GM12878 (cell line): ENCODE measurements around the gene ADCY2. TPM values are rescaled to one million over a fixed set of nuclear protein-coding genes. Genes with fewer than 3 reads are reported as not detected.
A peak's percentile ranks its signal among the peaks of the same experiment; 100 is the strongest.

Experiments used
- ATAC-seq: fragments of 200-7000 bp; cut with Tn5 transposase; 3 replicates; pipeline ENCODE4 v1.9.1; 2020; ENCODE audit warnings: mild to moderate bottlenecking, moderate library complexity
- BruUV-seq: library from RNA; stranded (reverse); fragments of 400-500 nt; replicated peaks from 2 replicates; lab custom pipeline; 2021; lab: Mats Ljungman, UMichigan
- CTCF ChIA-PET: fragments of 300-600 bp; sonication (Branson Sonifier 250); formaldehyde crosslinking; extraction: SDS; loops from one replicate; lab custom pipeline; 2021; ENCODE audit warnings: inconsistent platforms; lab: Yijun Ruan, JAX
- POLR2A ChIA-PET: fragments of 350-600 bp; formaldehyde crosslinking; extraction: SDS; loops from one replicate; lab custom pipeline; 2021; ENCODE audit warnings: inconsistent platforms; lab: Charles Lee
- RAD21 ChIA-PET: fragments of 300-600 bp; sonication (Branson Sonifier 250); formaldehyde crosslinking; loops from one replicate; lab custom pipeline; 2023; ENCODE audit warnings: antibody characterized with exemption; ENCODE audit not compliant: unreplicated experiment; lab: Charles Lee
- SMC1A ChIA-PET: fragments of 300-600 bp; sonication (Branson Sonifier 250); formaldehyde crosslinking; loops from one replicate; lab custom pipeline; 2023; ENCODE audit not compliant: unreplicated experiment, uncharacterized antibody; lab: Charles Lee
- DNase-seq: peaks from one replicate; pipeline ENCODE4 v3.0.0-alpha.2; 2011; ENCODE audit warnings: low read depth, low spot score
- FAIRE-seq: peaks from 3 replicates; lab custom pipeline; 2011; peaks lifted over from hg19 to GRCh38; lab: Jason Lieb, UNC
- H2AFZ ChIP-seq: 2 replicates; pipeline ENCODE4 v1.6.0; 2011; ENCODE audit warnings: low read depth, low read length, control low read depth; ENCODE audit not compliant: control insufficient read depth
- H3K27ac ChIP-seq: 2 replicates; pipeline ENCODE4 v1.5.1; 2011; ENCODE audit warnings: control low read depth; ENCODE audit not compliant: control insufficient read depth, insufficient read depth
- H3K27me3 ChIP-seq, 2 experiments: replicated peaks in 1 of 2; 2 replicates each; pipeline versions ENCODE4 v1.6.0 to v1.6.1; 2011; ENCODE audit warnings: low read length in 1 of 2; ENCODE audit not compliant: control insufficient read depth in 2 of 2, insufficient read depth in 2 of 2
- H3K36me3 ChIP-seq, 2 experiments: 2 replicates each; pipeline ENCODE4 v1.5.1; 2011; ENCODE audit warnings: low read length in 1 of 2; ENCODE audit not compliant: control insufficient read depth in 2 of 2, insufficient read depth in 2 of 2
- H3K4me1 ChIP-seq: 2 replicates; pipeline ENCODE4 v1.6.1; 2011; ENCODE audit warnings: mild to moderate bottlenecking, low read length, moderate library complexity, mixed read lengths; ENCODE audit not compliant: control insufficient read depth, insufficient read depth
- H3K4me2 ChIP-seq: 2 replicates; pipeline ENCODE4 v1.6.0; 2011; ENCODE audit warnings: control low read depth; ENCODE audit not compliant: control insufficient read depth, insufficient read depth
- H3K4me3 ChIP-seq: fragments of 200-600 bp; sonication (generic); 2 replicates; pipeline ENCODE4 v1.5.1; 2016
- H3K79me2 ChIP-seq: 2 replicates; pipeline ENCODE4 v1.6.0; 2011; ENCODE audit warnings: low read length; ENCODE audit not compliant: control insufficient read depth, insufficient read depth
- H3K9ac ChIP-seq: 2 replicates; pipeline ENCODE4 v1.8.0; 2011; ENCODE audit warnings: low read length, control low read depth, mixed read lengths; ENCODE audit not compliant: control insufficient read depth, insufficient read depth
- H3K9me3 ChIP-seq: replicated peaks from 3 replicates; pipeline ENCODE4 v1.5.1; 2011; ENCODE audit warnings: mild to moderate bottlenecking, low read length; ENCODE audit not compliant: control insufficient read depth, insufficient read depth
- H4K20me1 ChIP-seq: 2 replicates; pipeline ENCODE4 v1.6.0; 2011; ENCODE audit not compliant: control insufficient read depth, insufficient read depth
- NR2C1 ChIP-seq: fragments of 450-650 bp; IDR thresholded peaks from 2 replicates; pipeline ENCODE4 v1.6.1; 2017; ENCODE audit warnings: antibody characterized with exemption, mild to moderate bottlenecking, moderate library complexity
- SREBF2 ChIP-seq: IDR thresholded peaks from 2 replicates; pipeline ENCODE4 v1.6.1; 2012; ENCODE audit warnings: mild to moderate bottlenecking, low read length
- SUZ12 ChIP-seq: fragments of 200-600 bp; sonication (generic); IDR thresholded peaks from one replicate; pipeline ENCODE4 v1.6.1; 2018; ENCODE audit warnings: antibody characterized with exemption, mild to moderate bottlenecking; ENCODE audit not compliant: unreplicated experiment
- WGBS: methylation state at CpG from one replicate; pipeline ENCODE4 v1.1.6; 2016; ENCODE audit warnings: low lambda C conversion rate; ENCODE audit not compliant: insufficient replicate concordance, insufficient coverage; ENCODE audit errors: missing lambda C conversion rate; 5-methylcytosine and 5-hydroxymethylcytosine counted together
- in situ Hi-C: fragments of 300-500 bp; cut with MboI; formaldehyde crosslinking; loops from 9 replicates; pipeline ENCODE4 v1.14.3; 2018; ENCODE audit warnings: mixed read lengths
- intact Hi-C: fragments of 100-400 bp; cut with micrococcal nuclease; formaldehyde crosslinking; loops from one replicate; pipeline ENCODE4 v1.14.2; 2022; ENCODE audit not compliant: unreplicated experiment
- polyA plus RNA-seq, 11 experiments: library from polyadenylated mRNA; depleted of rRNA in 4 of 11; unstranded in 6 of 11; stranded (reverse) in 5 of 11; fragments of >200 nt; fragmentation: Nextera tagmentation in 4 of 11; fragmentation: Illumina TruSeq in 1 of 11; extraction: Ambion mirVana in 4 of 11; extraction: Trizol in 1 of 11; gene quantifications; 1 replicate in 1 of 11; 2 replicates in 10 of 11; pipeline versions ENCODE4 v1.2.1 to v1.2.3, GENCODE V29; 2011 to 2016; ENCODE audit warnings: inconsistent platforms in 2 of 11, missing spikeins in 2 of 11, low read depth in 1 of 11
- total RNA-seq, 4 experiments: library from RNA; depleted of rRNA in 3 of 4; stranded (reverse); fragments of >200 nt in 3 of 4; fragmentation: Illumina TruSeq in 1 of 4; extraction: Trizol in 1 of 4; gene quantifications; 2 replicates each; pipeline versions ENCODE4 v1.2.1 to v1.2.3, GENCODE V29; 2013 to 2021
- TF ChIP-seq, protein P1 (sequence below): IDR thresholded peaks from 2 replicates; pipeline ENCODE4 v1.6.1; 2011; ENCODE audit warnings: borderline replicate concordance, low read depth, mild to moderate bottlenecking, moderate library complexity, mixed read lengths, low read length; ENCODE audit not compliant: insufficient read depth; ENCODE audit errors: extremely low read length

The ADCY2 gene
- total and polyA plus RNA-seq, 10 of the 15 experiments (the other 5 are each of a cell fraction or from before 2014, with no cell fraction given) = 0.07 to 0.26 TPM; not detected in 8

DNA sequence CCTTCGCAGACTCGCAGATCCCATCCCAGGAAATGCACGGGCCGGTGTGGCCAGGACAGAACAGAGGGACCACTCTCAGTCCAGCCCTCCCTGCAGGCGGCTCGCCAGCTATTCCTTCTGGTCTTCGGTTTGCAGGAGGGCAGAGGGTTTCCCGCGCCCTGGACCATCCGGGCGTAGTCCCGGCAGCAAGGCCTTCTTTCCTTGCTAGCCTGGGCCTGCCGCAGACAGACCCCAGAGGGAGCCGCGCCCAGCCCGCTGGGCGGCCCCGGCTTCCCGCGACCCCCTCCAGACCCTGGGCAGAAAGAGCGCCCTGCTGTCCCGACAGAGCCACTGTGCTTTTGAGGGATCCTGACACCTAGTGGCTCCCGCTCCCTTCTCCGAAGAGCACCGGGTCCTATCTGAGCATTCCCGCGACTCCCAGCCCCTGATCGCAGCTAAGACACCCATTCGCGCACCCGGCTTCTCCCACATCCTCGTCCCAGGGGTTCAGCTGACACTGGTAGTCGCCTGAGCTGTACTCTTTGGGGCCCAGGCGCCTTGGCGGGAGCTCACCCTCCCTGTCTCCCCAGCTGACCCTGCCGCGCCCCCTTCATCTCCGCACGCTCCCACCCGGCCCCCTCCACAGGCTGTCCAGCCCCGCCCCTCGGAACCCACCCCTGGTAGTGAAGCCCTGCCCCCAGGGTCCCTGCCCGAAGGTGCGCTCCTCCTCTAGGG is 453.9 kb downstream of the ADCY2 start:
- Histone ChIP-seq H2AFZ (no peak overlapping the region), H3K9ac (no peak overlapping the region), H3K4me1 (no peaks in the 10 kb centered on the region), H3K4me2 (peak overlapping the region; percentile 22; the same call in 1 of the 2 replicates), H3K27ac (no peak overlapping the region), H3K36me3 (no peaks in the 10 kb centered on the region), H3K9me3 (no peaks in the 10 kb centered on the region; the same call in 2 of the 3 replicates), H3K27me3 (peaks cover 6 to 9% of the 10 kb centered on the region in 2 experiments; a peak in 3 of 4 replicates), H3K4me3 (no peak overlapping the region), H4K20me1 (no peaks in the 10 kb centered on the region), H3K79me2 (no peaks in the 10 kb centered on the region)
- ChIA-PET CTCF (no interaction called here), RAD21 (no interaction called here), POLR2A (no interaction called here), SMC1A (no interaction called here)
- ATAC-seq (no peak), FAIRE-seq (no peak), DNase-seq (no peak)
- intact Hi-C loops = no loop called here
- TF ChIP-seq SUZ12 (peak; percentile 66), NR2C1 (no peak), SREBF2 (no peak)
- TF ChIP-seq, protein P1, sequence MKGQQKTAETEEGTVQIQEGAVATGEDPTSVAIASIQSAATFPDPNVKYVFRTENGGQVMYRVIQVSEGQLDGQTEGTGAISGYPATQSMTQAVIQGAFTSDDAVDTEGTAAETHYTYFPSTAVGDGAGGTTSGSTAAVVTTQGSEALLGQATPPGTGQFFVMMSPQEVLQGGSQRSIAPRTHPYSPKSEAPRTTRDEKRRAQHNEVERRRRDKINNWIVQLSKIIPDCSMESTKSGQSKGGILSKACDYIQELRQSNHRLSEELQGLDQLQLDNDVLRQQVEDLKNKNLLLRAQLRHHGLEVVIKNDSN = no peak
- in situ Hi-C loops = no loop called here
- no TSS peak for BruUV-seq
- WGBS = 21% methylated on average over 36 of the region's 44 CpGs
